ENCODE data around the gene TARBP1. TPM values are rescaled to one million over a fixed set of nuclear protein-coding genes. Genes with fewer than 3 reads are reported as not detected.

Gene TARBP1
- total and polyA plus RNA-seq, 7 experiments from 2014 or later: 22.9 to 49.6 (median 46.7) TPM

DNA sequence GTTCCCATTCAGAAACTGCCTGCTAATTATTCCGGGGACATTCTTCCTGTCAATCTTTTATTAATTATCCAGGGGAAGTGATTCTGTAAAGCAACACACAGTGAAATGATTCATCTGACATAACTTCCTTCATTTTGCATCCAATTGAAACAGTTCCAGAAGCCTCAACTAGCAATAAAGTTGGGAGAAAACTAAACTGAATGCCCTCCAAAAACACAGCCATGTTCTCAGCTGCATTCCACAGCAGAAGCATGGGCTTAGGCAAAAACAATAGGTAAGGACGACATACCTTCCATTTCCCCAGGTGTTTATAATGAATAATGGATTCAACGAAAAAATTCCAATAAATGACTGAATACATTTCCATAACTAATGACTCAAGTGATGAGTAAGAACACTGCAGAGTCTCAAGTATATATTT lies 36.9 kb upstream of the TARBP1 start:
- ChIA-PET POLR2A (interaction anchor here (0.6 kb wide), 1 partner anchor 330 kb away, joined by 4 read pairs; no protein-coding TSS in a partner anchor), CTCF (no interaction called here)
- Mint-ChIP-seq H3K36me3 (no peaks in the 10 kb centered on the region), H3K27me3 (no peaks in the 10 kb centered on the region), H3K4me3 (no peak overlapping the region), H3K4me1 (peaks cover 0 to 33% (median 0%) of the 10 kb centered on the region in 7 donors), H3K9me3 (no peaks in the 10 kb centered on the region), H3K27ac (no peak overlapping the region)
- no peak overlapping the region for H3K4me3 ChIP-seq (ENCODE audit: low read length)
- H3K9me3 ChIP-seq (ENCODE audit: control insufficient read depth in 2 of 3, low read length in 3 of 3): no peaks in the 10 kb centered on the region
- DNase-seq (no peak), ATAC-seq (no peak)
- intact Hi-C loops (cut with micrococcal nuclease): no loop called here
- no peaks in the 10 kb centered on the region for H3K36me3 ChIP-seq (ENCODE audit: control insufficient read depth in 2 of 3, insufficient read depth in 3 of 3, low read length in 3 of 3)
- no peak overlapping the region for H3K27ac ChIP-seq (ENCODE audit: low read depth, low read length)
- H3K4me1 ChIP-seq (ENCODE audit: control insufficient read depth in 2 of 2, insufficient read depth in 2 of 2, low read length in 2 of 2): no peaks in the 10 kb centered on the region
- no peaks in the 10 kb centered on the region for H3K27me3 ChIP-seq (ENCODE audit: control insufficient read depth in 2 of 2, insufficient read depth in 2 of 2, low read length in 2 of 2)

DNA sequence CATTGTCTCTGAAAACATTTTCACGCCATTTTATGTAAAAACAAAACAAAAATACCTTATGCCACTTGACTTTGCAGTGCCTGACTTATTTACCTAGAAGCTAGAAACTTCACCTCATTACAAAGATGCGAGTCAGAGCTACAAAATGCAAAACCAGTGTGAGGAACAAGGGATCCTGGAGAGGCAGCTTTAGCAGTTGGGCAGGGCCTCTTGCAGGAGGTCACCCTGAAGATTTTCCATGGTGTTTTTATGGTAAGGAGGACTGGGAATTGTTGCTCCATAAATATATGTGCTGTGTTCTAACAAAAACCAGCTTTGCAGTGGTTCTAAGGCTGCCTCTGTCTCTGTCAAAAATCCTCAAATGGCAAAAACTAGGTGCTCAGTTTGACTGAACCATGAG lies 36.4 kb upstream of the TARBP1 start:
- Mint-ChIP-seq H3K36me3 (no peaks in the 10 kb centered on the region), H3K4me1 (peaks cover 0 to 31% (median 0%) of the 10 kb centered on the region in 7 donors), H3K27ac (no peak overlapping the region), H3K27me3 (no peaks in the 10 kb centered on the region), H3K9me3 (no peaks in the 10 kb centered on the region), H3K4me3 (no peak overlapping the region)
- POLR2A ChIA-PET: interaction anchor here (0.6 kb wide), 1 partner anchor 331 kb away, joined by 4 read pairs; no protein-coding TSS in a partner anchor
- Histone ChIP-seq H3K9me3 (ENCODE audit: control insufficient read depth in 2 of 3, low read length in 3 of 3) (no peaks in the 10 kb centered on the region), H3K27ac (ENCODE audit: low read depth, low read length) (no peak overlapping the region), H3K4me1 (ENCODE audit: control insufficient read depth in 2 of 2, insufficient read depth in 2 of 2, low read length in 2 of 2) (no peaks in the 10 kb centered on the region), H3K36me3 (ENCODE audit: control insufficient read depth in 2 of 3, insufficient read depth in 3 of 3, low read length in 3 of 3) (no peaks in the 10 kb centered on the region), H3K27me3 (ENCODE audit: control insufficient read depth in 2 of 2, insufficient read depth in 2 of 2, low read length in 2 of 2) (no peaks in the 10 kb centered on the region), H3K4me3 (ENCODE audit: low read length) (no peak overlapping the region)
- ATAC-seq: no peak
- no peak for DNase-seq
- intact Hi-C loops (cut with micrococcal nuclease): no loop called here
- CTCF ChIA-PET: no interaction called here

DNA sequence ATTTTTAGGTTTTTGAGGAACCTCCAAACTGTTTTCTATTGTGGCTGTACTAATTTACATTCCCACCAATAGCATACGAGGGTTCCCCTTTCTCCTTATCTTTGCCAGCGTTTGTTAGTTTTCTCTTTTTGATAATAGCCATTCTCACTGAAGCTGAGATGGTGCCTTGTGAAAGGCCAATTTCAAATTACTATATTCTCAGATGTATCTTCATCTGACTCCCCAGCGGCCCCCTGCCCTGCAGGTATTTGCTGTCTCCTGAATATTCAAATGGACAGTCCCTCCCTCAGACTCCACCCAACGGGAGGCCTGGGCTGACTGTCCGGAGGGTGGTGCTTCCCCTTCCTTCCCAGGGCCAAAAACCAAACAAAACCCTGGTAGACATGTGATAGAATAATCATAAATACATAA lies 33.5 kb upstream of the TARBP1 start:
- no peak for DNase-seq
- Mint-ChIP-seq H3K4me3 (no peak overlapping the region), H3K9me3 (no peaks in the 10 kb centered on the region), H3K27me3 (no peaks in the 10 kb centered on the region), H3K27ac (peak overlapping the region in 1 of 9 donors; percentile 13), H3K4me1 (peaks cover 0 to 27% (median 0%) of the 10 kb centered on the region in 7 donors), H3K36me3 (no peaks in the 10 kb centered on the region)
- CTCF ChIA-PET: no interaction called here
- no peak overlapping the region for H3K27ac ChIP-seq (ENCODE audit: low read depth, low read length)
- no peaks in the 10 kb centered on the region for H3K9me3 ChIP-seq (ENCODE audit: control insufficient read depth in 2 of 3, low read length in 3 of 3)
- H3K27me3 ChIP-seq (ENCODE audit: control insufficient read depth in 2 of 2, insufficient read depth in 2 of 2, low read length in 2 of 2): no peaks in the 10 kb centered on the region
- intact Hi-C loops (cut with micrococcal nuclease): no loop called here
- POLR2A ChIA-PET: no interaction called here
- peak; percentile 80 for ATAC-seq
- H3K4me1 ChIP-seq (ENCODE audit: control insufficient read depth in 2 of 2, insufficient read depth in 2 of 2, low read length in 2 of 2): no peaks in the 10 kb centered on the region
- no peak overlapping the region for H3K4me3 ChIP-seq (ENCODE audit: low read length)
- H3K36me3 ChIP-seq (ENCODE audit: control insufficient read depth in 2 of 3, insufficient read depth in 3 of 3, low read length in 3 of 3): no peaks in the 10 kb centered on the region

- Histone ChIP-seq H3K36me3 (ENCODE audit: control insufficient read depth in 2 of 3, insufficient read depth in 3 of 3, low read length in 3 of 3) (no peaks in the 10 kb centered on the region), H3K9me3 (ENCODE audit: control insufficient read depth in 2 of 3, low read length in 3 of 3) (no peaks in the 10 kb centered on the region), H3K27me3 (ENCODE audit: control insufficient read depth in 2 of 2, insufficient read depth in 2 of 2, low read length in 2 of 2) (no peaks in the 10 kb centered on the region), H3K27ac (ENCODE audit: low read depth, low read length) (no peak overlapping the region), H3K4me1 (ENCODE audit: control insufficient read depth in 2 of 2, insufficient read depth in 2 of 2, low read length in 2 of 2) (no peaks in the 10 kb centered on the region), H3K4me3 (ENCODE audit: low read length) (no peak overlapping the region)
- ChIA-PET POLR2A (no interaction called here), CTCF (no interaction called here)
- Mint-ChIP-seq H3K27ac (no peak overlapping the region), H3K4me1 (peaks cover 0 to 17% (median 0%) of the 10 kb centered on the region in 7 donors), H3K27me3 (peaks cover 0 to 4% (median 0%) of the 10 kb centered on the region in 5 donors), H3K9me3 (no peaks in the 10 kb centered on the region), H3K4me3 (peak overlapping the region in 1 of 10 donors; percentile 33), H3K36me3 (peaks cover 0 to 4% (median 0%) of the 10 kb centered on the region in 5 donors)
- DNase-seq (no peak), ATAC-seq (no peak)
- intact Hi-C loops (cut with micrococcal nuclease): no loop called here
Observed at GRCh38 chr1:234509457-234510328, 30.7 kb upstream of the TARBP1 start.

DNA sequence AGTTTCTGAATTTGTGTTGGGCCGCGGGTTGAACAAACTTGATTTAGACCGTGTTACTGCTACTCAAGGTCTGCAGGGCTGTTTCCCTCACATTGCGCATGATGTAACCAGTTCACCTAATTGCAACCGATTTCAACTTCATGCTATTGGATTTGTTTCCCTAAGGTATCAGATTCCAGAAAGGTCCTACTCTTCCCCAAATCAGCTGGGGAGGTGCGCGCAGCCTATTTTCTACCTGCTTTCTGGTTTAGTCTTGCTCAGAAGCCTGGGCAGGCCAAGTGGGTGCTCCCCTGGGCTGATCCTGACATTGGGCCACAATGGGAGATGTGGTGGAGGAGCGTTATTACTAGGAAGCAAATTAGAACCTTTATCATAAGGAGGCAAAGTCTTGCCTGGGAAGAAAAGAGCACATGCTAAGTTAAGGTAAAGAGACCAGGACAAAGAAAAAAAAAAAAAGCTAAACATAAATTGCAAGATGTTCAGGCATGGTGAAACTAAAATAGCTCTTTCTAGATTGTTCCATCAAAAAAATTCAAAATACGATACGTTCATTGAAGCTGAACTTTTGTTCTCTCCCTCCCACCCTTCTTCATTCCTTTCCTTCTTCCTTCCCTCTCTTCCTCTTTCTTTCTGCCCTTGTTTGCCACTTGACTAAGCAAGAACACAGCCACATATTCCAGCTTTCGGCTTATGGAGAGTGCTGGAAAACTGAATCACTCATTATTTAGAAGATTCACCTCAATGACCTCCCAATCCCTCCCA lies 28.8 kb upstream of the TARBP1 start:
- no peaks in the 10 kb centered on the region for H3K27me3 ChIP-seq (ENCODE audit: control insufficient read depth in 2 of 2, insufficient read depth in 2 of 2, low read length in 2 of 2)
- Mint-ChIP-seq H3K4me3 (no peak overlapping the region), H3K27ac (no peak overlapping the region), H3K9me3 (peaks cover 0 to 8% (median 0%) of the 10 kb centered on the region in 11 donors), H3K36me3 (peaks cover 0 to 10% (median 0%) of the 10 kb centered on the region in 5 donors), H3K27me3 (peaks cover 0 to 4% (median 0%) of the 10 kb centered on the region in 5 donors), H3K4me1 (peaks cover 0 to 14% (median 0%) of the 10 kb centered on the region in 7 donors)
- DNase-seq: no peak
- no peaks in the 10 kb centered on the region for H3K9me3 ChIP-seq (ENCODE audit: control insufficient read depth in 2 of 3, low read length in 3 of 3)
- ATAC-seq: no peak
- POLR2A ChIA-PET: interaction anchor here (0.6 kb wide), 1 partner anchor 576 kb away, joined by 3 read pairs; no protein-coding TSS in a partner anchor
- intact Hi-C loops (cut with micrococcal nuclease): no loop called here
- no peaks in the 10 kb centered on the region for H3K4me1 ChIP-seq (ENCODE audit: control insufficient read depth in 2 of 2, insufficient read depth in 2 of 2, low read length in 2 of 2)
- H3K4me3 ChIP-seq (ENCODE audit: low read length): no peak overlapping the region
- CTCF ChIA-PET: interaction anchor here (0.5 to 1.1 kb wide), 2 partner anchors 104 to 919 kb away, joined by 3 read pairs; no protein-coding TSS in a partner anchor
- no peaks in the 10 kb centered on the region for H3K36me3 ChIP-seq (ENCODE audit: control insufficient read depth in 2 of 3, insufficient read depth in 3 of 3, low read length in 3 of 3)
- H3K27ac ChIP-seq (ENCODE audit: low read depth, low read length): no peak overlapping the region

- Mint-ChIP-seq H3K27me3 (peaks cover 0 to 4% (median 0%) of the 10 kb centered on the region in 5 donors), H3K4me3 (no peak overlapping the region), H3K27ac (no peak overlapping the region), H3K36me3 (peaks cover 0 to 10% (median 0%) of the 10 kb centered on the region in 5 donors), H3K9me3 (peaks cover 0 to 8% (median 0%) of the 10 kb centered on the region in 11 donors), H3K4me1 (peaks cover 0 to 15% (median 0%) of the 10 kb centered on the region in 7 donors)
- Histone ChIP-seq H3K4me1 (ENCODE audit: control insufficient read depth in 2 of 2, insufficient read depth in 2 of 2, low read length in 2 of 2) (no peaks in the 10 kb centered on the region), H3K36me3 (ENCODE audit: control insufficient read depth in 2 of 3, insufficient read depth in 3 of 3, low read length in 3 of 3) (no peaks in the 10 kb centered on the region), H3K27ac (ENCODE audit: low read depth, low read length) (no peak overlapping the region), H3K4me3 (ENCODE audit: low read length) (no peak overlapping the region), H3K9me3 (ENCODE audit: control insufficient read depth in 2 of 3, low read length in 3 of 3) (no peaks in the 10 kb centered on the region), H3K27me3 (ENCODE audit: control insufficient read depth in 2 of 2, insufficient read depth in 2 of 2, low read length in 2 of 2) (no peaks in the 10 kb centered on the region)
- ATAC-seq (no peak), DNase-seq (no peak)
- POLR2A ChIA-PET: no interaction called here
- intact Hi-C loops (cut with micrococcal nuclease): no loop called here
- CTCF ChIA-PET: interaction anchor here (1.1 kb wide), 1 partner anchor 105 kb away, joined by 3 read pairs; no protein-coding TSS in a partner anchor
Observed at GRCh38 chr1:234507089-234507488, 28.1 kb upstream of the TARBP1 start.

All from naive thymus-derived CD4-positive, alpha-beta T cell (primary cell).